MM.1S (cell line): ENCODE measurements around the gene NLRP6.
A peak's percentile ranks its signal among the peaks of the same experiment; 100 is the strongest.

Experiments
- EZH2 ChIP-seq: fragments of 300-600 bp; sonication (generic); optimal IDR thresholded peaks from 2 replicates; pipeline ENCODE3; 2017; ENCODE audit warnings: low read depth, mild to moderate bottlenecking, antibody characterized with exemption, low read length, mixed read lengths
- TF ChIP-seq, protein P1 (sequence below): fragments of 300-600 bp; sonication (generic); IDR thresholded peaks from 2 replicates; pipeline ENCODE4 v1.5.1; 2016; ENCODE audit warnings: antibody characterized with exemption, low read length, mixed read lengths

DNA sequence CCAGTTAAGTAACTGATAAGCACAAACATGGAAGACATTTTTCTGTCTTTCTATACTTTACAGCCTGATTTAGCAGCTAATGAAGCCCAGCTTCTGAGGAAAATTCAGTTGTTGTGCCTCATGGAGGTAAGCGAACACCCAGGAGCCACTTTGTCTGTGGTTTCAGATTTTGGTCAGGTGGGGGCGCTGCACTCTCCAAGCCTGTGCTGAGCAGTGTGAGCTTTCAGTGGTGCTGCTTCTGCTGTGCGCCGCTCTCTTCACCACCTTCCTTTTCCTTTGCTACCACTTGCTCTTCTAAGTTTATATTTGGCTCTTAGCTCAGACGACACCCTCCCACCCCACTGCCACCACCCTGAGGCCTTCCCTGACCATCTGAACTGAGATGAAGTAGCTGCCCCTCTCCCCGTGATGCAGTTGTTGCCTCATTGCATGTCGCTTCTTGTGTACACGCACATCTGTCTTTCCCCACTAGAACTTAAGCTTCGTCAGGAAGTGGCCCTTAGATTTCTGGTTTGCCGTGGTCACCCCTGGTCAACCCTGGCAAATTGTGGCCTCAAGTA is 27.4 kb upstream of the NLRP6 start:
- TF ChIP-seq, protein P1, sequence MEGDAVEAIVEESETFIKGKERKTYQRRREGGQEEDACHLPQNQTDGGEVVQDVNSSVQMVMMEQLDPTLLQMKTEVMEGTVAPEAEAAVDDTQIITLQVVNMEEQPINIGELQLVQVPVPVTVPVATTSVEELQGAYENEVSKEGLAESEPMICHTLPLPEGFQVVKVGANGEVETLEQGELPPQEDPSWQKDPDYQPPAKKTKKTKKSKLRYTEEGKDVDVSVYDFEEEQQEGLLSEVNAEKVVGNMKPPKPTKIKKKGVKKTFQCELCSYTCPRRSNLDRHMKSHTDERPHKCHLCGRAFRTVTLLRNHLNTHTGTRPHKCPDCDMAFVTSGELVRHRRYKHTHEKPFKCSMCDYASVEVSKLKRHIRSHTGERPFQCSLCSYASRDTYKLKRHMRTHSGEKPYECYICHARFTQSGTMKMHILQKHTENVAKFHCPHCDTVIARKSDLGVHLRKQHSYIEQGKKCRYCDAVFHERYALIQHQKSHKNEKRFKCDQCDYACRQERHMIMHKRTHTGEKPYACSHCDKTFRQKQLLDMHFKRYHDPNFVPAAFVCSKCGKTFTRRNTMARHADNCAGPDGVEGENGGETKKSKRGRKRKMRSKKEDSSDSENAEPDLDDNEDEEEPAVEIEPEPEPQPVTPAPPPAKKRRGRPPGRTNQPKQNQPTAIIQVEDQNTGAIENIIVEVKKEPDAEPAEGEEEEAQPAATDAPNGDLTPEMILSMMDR: peak; percentile 55
- no peak for TF ChIP-seq EZH2
